ENCODE measurements around the gene MAP3K5.

- TF ChIP-seq CTCF (IDR thresholded peaks at IDR 0.05) (peak; percentile 30 to 57 (median 54)), POLR2A (IDR thresholded peaks at IDR 0.05) (no peak)
Observed at GRCh38 chr6:136582711-136583471, 209.4 kb downstream of the MAP3K5 start.
